Measurements from ENCODE around the gene PLD1.

Gene PLD1

DNA sequence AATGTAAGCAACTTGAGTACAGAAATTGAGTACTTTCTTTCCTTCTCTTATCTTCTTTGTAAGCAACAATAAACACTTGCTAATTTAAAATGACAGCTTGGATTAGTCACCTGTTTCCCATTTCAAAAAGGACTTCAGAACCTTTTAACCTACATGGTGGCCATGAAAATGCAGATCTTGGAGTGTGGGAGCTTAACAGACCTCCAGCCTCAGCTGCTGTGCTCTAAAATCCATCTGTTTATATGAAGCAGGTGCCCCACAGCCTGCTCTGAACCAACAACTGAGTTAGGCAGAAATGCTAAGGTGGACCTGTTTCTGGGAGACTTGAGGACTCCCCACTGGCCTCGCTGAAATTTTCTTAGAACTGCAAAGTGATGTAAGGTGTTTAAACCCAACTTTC, 259.0 kb downstream of the PLD1 start:
- FAIRE-seq: no peak

Data from TTC549 (cell line).